LHCN-M2 (cell line): ENCODE results near the gene FOS. TPM values are rescaled to one million over a fixed set of nuclear protein-coding genes. Genes with fewer than 3 reads are reported as not detected.
"Not testable (repeated sequence)": the region's sequence is repeated elsewhere in the genome, so short reads cannot be mapped to it uniquely, and the experiment has no call there.

Experiments used
- DNase-seq: peaks from one replicate; pipeline ENCODE4 v3.0.0-alpha.2; 2012; ENCODE audit warnings: low read depth
- polyA plus RNA-seq: library from polyadenylated mRNA; unstranded; fragments of >200 nt; gene quantifications from one replicate; pipeline ENCODE4 v1.2.1, GENCODE V29; 2012; ENCODE audit warnings: missing spikeins
- total RNA-seq: library from RNA; depleted of rRNA; stranded (reverse); fragments of >200 nt; gene quantifications from 2 replicates; pipeline ENCODE4 v1.2.3, GENCODE V29; 2014; rRNA removed

The FOS gene
- 5.6 and 8.9 TPM in 2 replicates for total RNA-seq
- polyA plus RNA-seq: 0.58 TPM

DNA sequence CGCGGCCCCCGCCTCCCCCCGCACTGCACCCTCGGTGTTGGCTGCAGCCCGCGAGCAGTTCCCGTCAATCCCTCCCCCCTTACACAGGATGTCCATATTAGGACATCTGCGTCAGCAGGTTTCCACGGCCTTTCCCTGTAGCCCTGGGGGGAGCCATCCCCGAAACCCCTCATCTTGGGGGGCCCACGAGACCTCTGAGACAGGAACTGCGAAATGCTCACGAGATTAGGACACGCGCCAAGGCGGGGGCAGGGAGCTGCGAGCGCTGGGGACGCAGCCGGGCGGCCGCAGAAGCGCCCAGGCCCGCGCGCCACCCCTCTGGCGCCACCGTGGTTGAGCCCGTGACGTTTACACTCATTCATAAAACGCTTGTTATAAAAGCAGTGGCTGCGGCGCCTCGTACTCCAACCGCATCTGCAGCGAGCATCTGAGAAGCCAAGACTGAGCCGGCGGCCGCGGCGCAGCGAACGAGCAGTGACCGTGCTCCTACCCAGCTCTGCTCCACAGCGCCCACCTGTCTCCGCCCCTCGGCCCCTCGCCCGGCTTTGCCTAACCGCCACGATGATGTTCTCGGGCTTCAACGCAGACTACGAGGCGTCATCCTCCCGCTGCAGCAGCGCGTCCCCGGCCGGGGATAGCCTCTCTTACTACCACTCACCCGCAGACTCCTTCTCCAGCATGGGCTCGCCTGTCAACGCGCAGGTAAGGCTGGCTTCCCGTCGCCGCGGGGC, at the start of gene FOS:
Gene FOS (plus strand): TSS at position 407 of the 731 bp plus-strand sequence. CDS start 155 bp downstream, at position 562.
- peak; percentile 92 for DNase-seq

DNA sequence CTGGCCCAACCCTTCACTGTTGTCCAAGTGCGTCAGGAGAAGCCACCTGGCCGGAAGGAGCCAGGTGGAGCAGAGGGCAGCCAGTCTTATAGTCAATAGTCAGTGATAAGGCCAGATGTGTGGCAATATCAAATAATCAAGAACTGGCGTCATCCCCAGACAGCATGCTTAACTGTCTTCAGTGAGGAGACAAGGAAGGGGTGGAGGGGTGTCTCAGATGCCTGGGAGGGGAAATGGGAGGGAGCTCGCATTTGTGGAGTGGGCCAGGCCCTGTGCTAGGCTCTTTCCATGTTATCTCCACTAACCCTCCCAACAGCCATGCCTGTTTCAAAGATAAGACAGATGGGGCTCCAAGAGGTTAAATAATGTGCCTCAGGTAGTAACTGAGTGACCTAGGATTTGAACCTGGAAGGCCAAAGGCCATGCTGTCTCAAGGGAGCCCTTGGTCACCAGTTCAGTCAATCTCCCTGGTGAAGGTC, 48.9 kb upstream of the FOS start:
- no peak for DNase-seq

DNA sequence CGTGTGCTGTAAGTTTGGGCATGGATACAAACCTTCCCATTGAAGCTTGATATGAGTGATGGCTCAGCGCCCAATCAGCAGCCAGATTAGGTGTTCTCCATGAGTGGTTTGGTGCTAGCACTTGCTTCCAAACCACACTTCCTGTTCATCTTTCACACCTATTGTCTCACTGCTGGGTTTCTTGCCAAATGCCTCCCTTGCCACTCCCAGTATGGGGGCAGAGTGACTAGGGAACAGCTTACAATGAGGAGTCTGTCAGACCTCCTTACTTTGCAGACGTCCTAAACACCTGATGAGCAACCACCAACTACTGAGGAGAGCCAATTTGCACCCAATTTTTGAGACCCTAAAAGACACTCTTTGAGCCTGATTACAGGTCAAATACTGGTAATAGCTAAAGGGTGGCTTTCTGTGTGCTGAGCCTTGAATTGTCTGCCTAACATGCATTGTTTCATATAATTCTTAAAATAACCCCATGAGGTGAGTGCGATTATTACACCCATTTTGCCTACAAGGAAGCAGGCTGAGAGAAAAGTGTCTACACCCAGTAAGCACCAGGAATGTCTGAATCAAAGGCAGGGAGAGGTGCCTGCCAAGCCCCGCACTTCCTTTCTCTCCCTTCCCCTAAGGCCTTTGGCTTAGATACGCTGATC, 48.4 kb upstream of the FOS start:
- no peak for DNase-seq

DNA sequence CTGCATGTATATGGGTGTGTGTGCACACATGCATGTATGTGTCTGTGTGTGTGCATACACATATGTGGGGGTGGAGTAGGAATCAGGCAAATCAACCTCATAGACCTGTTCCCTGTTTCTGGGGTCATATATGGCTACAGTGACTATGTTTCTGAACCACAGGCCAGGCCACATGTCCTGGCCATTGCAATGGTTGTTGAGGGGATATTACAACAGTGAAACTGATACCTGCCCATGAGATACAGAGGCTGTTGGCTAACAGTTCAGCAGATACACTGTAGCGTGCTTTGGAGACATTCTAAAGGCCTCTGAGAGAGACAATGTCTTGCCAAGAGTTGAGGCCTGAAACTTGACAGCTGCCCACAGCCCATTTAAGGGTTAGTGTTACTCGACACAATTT, 47.3 kb upstream of the FOS start:
- no peak for DNase-seq

DNA sequence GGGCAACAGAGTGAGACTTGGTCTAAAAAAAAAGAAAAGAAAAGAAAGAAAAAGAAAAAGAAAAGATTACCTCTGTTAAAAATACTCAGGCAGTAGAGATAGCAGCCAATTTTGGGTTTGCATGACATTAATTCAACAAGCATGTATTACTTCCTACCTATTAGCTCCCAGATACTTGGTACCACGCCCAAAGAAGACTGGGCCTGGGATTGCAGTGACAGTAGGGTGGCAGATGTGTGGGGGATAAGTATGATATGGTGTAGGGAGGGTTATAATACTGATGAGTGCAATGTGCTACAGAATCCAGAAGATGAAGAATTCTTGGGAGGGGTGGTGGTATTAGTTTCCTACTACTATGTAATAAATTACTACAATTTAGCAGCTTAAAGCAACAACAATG, 46.4 kb upstream of the FOS start:
- DNase-seq: no peak

DNA sequence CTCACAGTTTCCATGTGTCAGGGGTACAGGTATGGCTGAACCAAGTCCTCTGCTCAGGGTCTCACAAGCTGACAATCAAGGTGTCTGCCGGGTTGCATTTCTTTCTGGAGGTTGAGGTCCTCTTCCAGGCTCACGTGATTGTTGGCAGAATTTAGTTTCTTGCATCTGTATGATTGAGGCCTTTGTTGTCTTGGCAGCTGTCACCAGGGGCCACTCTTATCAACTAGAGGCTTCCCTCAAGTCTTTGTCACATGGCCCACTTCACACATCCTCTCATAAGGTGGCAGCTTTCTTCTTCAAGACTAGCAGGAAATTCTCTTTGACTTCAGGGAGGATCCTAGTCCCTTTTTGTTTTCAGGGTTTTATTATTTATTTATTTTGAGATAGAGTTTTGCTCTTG, 46.0 kb upstream of the FOS start:
- no peak for DNase-seq

DNA sequence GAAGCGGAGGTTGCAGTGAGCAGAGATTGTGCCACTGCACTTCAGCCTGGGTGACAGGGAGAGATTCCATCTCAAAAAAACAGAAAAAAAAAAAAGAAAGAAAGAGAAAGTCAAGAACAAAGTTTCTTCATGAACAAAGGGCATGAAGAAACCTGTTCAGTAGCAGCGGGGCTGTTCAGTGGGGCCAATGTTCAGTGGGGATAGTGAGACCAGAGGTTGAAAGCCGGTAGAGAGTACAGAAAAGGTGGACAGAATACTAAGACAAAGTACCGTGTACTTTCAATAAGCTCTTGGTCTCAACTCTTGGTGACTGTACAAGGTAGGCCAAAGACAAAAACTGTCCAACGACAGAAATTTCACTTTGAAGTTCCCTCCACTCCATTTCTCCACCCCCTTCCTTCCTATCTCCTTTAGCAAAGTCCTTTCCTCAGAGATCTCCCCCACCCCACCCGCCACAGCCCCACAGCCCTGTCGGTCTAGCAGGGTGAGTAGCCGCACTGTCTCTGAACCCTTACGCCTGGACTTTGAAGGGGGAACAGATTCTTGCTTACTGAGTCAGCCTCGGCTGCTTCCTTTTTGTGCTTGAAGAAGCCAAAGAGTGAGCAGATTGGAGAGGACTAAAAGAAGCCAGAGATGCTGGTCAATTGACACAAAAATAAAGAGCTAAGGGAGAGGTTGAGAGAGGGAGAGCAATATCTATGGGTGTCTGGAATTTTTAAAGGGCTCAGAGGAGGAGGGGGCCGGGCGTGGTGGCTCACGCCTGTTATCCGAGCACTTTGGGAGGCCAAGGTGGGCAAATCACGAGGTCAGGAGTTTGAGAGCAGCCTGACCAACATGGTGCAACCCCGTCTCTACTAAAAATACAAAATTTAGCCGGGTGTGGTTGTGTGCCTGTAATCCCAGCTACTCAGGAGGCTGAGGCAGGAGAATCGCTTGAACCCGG, 44.2 kb upstream of the FOS start:
- peak; percentile 77 for DNase-seq

DNA sequence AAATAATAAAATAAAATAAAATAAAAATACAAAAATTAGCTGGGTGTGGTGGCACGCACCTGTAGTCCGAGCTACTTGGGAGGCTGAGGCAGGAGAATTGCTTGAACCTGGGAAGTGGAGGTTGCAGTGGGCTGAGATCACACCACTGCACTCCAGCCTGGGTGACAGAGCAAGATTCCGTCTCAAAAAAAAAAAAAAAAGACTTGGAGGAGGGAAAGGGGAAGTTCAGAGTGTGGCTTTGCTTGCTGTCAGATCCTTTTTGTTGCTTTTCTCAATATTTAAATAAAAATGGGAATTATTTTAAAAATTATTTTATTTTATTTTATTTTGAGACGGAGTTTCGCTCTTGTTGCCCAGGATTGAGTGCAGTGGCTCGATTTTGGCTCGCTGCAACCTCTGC, 43.4 kb upstream of the FOS start:
- not testable (repeated sequence) for DNase-seq

DNA sequence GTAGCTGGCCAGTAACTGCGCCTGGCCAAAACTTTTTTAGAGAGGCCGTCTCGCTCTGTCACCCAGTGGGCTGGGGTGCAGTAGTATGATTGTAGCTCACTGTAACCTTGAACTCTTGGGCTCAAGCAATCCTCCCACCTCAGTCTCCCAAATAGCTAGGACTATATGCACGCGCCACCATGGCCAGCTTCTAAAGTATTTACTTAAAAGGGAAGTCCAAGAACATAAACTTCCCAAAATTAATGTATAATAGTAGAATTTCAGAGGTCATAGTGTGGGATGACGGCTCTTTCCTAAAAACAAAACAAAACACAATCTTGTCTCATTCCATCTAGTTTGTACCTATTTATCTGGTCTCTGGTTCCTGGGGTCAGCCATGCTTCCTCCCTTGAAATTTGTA, 42.2 kb upstream of the FOS start:
- no peak for DNase-seq

DNA sequence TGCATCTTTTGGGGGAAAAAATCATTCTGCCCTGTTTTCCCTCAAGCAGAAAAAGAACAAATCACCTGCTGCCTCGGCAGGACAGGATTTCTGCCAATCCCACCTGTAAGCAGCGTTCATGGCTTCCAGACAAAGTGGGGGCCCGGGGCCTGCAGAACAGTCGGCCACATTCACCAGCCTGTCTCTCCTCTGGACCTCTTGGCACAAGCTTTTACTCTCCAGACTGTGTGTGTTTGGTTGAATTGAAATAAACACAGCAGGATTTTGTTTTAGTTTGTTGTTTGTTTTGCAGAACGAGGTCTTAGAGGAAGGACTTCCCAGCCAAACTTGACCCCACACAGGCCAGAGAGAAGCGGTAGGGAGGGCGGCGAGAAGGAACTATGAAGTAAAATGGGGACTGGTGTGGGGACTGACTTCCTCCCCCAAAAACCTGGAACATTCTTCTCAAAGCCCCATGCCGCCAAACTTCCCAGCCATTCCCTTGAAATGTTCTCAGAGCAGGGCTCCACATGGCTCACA, 41.7 kb upstream of the FOS start:
- no peak for DNase-seq

DNA sequence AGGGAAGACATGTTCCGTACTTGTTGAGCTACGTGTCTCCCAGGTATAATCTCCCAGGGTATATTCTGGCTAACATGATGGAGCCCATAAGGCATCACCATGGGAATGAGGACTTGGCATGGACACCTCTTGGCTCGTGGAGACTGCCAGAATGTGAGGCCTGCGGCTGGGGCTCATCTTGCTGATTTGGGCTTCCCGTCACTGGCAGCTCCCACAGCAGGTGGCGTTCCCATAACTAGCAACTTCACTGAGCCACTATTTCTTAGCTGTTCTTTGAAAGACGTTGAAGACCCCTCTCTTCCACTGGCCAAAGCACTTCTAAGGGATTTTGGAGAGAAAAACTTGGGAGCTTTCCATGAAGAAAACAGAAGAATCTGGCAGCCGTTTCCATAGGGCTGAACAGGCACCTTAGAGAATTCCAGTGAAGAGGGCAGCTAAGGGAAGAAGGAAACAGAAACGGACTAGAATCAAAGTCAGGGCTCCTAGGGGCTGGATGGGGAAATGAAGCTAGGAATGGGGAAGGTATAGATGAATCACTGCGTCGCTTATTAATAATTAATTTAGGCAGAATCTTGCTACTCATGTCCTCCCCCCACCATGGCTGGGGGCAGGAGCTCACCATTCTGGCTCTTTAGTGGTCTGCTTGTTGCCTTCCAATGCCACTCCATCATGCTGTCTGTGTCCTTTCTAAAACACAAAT, 39.7 kb upstream of the FOS start:
- no peak for DNase-seq

DNA sequence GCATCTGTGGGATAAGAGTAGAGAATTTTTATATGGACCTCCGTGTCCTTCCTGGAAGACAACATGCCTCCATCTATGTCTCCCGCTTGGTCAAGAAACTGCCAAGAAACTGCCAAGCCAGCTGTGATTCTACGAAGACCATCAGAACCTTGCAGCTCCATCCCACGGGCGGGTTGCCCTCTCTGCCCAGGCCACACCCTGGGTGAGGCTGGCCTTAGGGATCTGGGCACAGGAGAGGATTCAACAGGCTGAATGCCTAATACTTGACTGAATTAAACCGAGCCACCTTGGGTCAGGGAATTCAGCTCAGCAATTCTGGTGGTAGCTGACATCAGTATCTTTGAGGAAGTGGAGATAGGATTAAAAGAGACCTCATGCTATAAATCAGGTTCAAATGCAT, 37.8 kb upstream of the FOS start:
- DNase-seq: no peak

DNA sequence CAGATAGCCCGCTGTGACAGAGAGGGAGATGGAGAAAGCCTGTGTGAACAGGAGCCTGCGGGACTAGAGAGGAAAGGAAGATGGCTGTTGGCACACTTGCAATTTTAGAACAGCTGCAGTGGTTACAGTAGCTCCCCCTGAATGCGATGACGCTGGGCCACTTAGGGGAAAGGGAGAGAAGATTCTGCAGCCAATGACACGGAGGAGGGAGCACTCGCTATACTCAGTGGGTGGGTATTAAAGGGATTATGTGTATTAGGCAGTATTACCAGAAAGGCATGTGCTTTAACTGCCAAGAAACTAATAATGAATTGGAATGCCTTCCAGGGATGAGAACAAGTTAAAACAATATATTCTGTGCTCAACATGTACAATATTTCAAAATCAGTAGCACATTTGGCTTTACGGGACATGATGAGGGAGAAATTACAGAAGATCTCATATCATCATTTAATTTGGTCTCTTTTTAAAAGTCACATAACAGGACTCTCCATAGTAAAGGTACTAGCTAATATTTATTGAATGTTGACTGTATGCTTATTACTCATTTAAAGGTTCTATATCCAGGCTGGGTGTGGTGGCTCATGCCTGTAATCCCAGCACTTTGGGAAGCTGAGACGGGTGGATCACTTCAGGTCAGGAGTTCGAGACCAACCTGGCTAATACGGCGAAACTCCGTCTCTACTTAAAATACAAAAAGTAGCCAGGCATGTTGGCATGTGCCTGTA, 35.9 kb upstream of the FOS start:
- DNase-seq: peak; percentile 99

DNA sequence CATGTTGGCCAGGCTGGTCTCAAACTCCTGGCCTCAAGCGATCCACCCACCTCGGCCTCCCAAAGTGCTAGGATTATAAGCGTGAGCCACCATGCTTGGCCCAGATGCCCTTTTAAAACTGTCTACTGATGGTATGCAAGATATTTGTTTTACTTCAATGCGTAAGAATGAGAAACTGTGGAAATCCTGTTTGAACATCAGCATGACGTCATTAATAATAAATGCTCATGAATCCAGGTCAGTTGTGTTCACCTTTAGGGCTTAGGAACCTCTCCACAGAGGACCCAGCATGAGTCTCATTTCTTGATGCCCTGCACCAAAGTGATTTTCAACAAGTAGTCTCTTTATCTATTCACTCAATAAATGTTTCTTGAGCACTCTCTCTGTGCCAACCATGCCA, 34.5 kb upstream of the FOS start:
- DNase-seq: no peak

DNA sequence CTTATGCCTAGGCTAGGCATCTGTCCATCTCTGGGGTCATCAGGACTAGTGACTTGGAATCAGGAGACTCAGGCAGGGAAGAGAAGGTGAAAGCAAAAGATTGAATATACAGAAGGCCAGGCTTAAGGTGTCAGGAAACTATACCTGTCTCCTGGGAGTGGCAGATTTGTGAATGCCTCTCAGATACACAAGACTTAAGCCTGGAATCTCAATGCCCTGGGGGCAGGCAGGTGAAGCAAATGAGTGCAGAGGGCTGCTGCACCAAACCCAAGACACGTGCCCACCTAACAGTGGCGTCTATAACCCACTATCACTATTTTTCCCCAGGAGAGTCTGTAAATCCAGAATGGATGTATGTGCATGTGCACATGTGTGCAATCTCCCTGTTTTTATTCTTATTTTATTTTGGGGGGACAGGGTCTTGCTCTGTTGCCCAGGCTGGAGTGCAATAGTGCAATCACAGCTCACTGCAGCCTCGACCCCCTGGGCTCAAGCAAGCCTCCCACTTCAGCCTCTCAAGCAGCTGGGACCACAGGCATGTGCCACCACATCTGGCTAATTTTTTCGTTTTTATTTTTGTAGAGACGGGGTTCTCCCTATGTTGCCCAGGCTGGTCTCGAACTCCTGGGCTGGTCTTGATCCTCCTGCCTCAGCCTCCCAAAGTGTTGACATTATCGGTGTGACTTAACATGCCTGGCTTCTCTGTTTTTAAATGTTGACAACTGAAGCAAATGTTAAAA, 31.9 kb upstream of the FOS start:
- DNase-seq: no peak

DNA sequence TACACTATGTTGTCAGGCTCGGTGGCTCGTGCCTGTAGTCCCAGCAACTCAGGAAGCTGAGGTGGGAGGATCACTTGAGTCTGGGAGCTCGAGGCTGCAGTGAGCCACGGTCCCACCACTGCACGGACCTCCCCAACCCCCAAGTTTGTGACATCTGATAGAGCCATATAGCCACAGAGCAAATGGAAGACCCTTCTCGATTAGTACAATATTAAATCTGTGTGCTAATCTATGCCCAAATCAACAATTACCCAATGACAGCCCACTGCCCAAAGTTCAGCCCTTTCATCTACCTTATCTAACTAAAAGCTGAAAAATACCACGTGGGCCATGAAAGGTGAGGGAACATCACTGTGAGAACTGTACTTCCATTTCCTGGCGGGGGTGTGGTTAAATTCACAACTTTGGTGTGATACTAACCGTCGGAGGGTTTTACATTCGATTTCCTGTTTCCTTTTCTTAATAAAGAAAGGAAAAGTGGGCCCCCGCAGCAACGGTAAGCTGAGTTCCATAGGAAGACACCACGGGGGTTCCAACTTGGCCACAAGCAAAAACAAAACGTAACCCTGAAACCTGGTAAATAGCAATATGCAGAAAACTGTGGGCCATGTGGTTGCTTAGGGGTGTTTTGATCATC, 31.2 kb upstream of the FOS start:
- no peak for DNase-seq

DNA sequence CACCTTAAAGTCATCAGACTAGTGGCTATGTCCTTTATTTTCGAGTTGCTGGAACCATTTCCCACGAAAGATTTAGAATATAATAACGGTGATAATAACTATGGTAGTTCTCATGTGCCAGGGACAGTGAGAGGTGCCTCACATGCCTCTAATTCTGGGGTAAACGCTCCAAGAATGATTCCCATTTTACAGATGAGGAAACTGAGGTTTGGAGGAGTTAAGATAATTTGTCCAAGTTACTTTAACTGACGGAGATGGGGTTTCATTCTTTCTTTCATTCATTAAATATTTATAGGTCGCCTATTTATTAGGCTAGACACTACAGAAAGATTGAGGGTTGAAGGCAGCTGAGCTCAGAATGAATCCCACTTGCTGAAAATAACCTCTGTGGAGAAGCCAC, 30.7 kb upstream of the FOS start:
- no peak for DNase-seq

DNA sequence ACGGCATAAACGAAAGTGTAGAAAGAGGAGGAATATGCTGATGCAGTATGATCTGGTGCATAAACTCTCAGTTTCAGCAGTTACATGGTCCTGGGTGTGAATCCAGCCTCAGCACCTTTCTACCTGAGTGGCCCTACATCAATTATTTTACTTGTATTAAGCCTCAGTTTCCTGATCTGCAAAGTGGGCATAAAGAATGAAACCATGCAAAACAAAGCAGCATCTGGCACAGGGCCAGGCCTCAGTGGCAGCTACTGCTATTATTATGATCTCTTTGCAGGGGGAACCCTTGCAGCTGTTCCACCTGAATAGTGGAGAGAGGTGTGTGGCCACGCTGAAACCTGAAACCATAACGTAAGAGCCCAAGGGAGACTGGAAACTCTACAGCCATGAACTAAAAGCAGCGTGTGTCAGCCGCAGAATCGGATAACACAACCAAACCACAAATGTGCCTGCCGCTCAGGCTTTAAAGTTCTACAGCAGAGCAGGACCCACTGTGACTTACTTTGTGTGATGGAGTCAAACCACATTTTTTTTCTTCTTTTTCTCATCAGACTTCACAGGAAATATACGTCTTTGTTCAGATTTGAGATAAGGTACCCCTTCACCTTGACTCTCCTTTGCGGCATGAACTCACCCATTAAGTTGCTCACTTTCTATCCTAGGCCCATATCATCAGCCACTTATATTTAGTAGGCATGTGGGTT, 29.2 kb upstream of the FOS start:
- DNase-seq: peak; percentile 65

DNA sequence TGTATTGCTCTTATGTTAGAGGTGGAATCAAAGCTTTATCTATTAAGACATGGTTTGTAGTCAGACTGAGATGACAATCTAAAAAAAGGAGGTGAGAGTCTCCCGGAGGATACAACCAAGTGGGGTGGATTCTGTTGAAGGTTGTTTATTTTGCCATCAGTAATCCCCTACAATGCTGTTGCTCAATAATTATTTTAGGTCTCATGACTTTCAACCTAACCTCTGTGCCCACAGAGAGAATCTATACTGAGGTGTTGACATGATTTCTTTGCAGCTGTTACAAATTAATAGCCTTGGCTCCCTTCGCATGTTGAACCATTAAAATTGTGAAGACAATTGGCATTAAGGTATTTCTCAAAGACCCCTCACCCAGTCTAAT, 28.7 kb upstream of the FOS start:
- DNase-seq: peak; percentile 46
